DMS53 treated with DMSO at 0.1 percent for 48 hours (cell line): ENCODE results near the gene SREBF2.
"Not testable (repeated sequence)": the region's sequence is repeated elsewhere in the genome, so short reads cannot be mapped to it uniquely, and the experiment has no call there.

ENCODE experiments used
- DNase-seq: peaks from one replicate; lab custom pipeline; 2025; ENCODE audit not compliant: unreplicated experiment; lab: John Stamatoyannopoulos, UW

The SREBF2 gene

DNA sequence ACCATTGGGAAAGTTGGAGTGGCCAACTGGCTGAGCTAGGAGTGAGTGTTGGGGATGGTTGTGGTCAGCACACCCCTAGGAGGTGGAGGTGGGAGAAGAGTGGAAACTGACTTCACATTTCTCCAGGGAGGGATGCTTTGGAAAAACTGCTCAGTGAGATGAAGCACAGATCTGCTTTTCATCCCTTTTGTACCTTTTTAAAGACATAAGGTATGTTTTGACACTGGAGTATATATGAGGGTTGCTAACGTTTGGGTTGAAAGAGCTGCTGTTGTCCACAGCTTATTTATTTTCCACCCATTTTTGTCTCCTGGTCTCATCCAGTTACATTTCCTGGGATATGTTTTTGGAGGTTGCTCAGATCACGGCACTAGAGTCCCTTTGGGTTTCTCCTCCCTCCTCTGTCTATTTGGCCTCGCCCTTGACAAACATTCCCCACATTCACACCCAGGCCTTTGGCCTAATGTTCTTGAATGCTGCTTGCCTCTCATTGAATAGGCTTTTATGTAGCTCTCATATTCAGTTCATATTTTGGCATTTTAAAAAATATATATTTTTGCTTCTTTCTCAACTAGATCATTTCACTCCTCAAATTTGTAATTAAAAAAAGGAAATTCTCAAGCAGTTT, 8.3 kb downstream of the SREBF2 start:
- no peak for DNase-seq

DNA sequence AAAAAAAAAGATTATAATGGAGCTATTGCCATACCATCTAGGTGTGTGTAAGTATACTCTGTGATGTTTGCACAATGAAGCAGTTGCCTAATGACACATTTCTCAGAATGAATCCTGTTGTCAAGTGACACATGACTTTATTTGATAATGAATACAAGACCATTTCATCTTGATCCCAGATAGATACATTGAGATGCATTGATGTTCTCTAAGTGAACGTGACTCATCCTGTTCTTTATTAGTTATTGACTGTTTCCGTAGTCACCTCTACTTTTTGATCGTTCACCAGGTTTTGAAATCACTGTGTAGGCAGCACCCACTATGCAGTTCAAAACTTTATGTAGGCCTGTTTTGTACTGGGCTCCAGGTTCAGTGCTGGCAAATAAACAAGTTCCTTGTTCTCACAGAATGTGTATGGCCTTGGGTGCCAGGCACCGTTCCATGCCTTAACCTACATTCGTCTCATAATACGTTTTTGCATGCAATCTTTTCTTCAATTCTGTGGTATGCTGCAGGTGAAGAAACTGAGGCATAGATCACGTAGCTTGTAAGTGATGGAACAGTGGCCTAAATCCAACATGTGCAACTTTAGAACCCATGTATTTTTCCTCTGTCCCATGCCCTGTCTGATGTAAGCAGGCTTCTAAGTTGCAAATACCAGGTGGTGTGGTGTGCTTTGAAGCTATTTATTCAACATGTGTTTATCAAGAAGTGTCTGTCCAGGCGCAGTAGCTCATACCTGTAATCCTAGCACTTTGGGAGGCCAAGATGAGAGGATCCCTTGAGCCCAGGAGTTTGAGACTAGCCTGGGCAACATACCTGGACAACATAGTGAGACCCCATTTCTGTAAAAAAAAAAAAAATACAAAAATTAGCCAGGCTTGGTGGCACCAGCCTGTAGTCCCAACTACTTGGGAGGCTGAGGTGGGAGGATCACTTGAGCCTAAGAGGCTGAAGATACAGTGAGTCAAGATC, 10.4 kb downstream of the SREBF2 start:
- no peak for DNase-seq

DNA sequence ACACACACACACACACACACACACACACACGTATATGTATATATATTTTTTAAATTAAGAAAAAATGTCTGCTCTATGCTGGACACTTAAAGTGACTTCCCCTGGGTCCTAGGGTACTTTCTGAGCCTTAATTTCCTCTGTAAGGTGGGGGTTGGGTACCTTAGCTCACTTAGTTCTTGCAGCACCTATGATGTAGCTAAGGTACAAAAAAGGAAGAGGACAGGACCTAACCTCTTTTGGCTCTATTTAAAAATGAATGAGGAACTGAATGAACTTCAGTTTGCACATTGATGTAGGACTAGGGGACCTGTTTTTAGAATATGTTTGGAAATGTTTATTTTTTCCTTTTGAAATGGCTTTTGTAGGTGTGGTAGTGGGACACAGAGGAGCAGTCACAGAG, 11.1 kb downstream of the SREBF2 start:
- DNase-seq = no peak

DNA sequence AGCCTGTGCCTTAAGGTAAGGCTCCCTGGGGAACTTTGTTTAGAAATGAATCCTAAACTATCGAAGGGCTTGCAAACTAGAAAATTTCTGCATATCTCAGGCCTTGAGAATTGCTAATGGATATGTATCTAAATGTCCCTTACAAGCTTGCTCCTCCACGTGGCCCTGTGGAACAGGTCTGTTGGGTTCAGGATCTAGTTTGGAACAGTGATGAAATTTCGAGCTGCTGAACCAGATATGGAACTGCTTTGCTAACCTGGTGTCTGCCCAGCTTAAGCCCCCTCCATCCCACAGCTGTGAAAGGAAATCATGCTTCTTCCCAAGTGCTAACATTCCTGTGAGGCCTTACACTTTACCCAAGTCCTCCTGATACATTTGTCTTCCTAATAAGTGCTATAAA, 11.6 kb downstream of the SREBF2 start:
- DNase-seq = no peak

DNA sequence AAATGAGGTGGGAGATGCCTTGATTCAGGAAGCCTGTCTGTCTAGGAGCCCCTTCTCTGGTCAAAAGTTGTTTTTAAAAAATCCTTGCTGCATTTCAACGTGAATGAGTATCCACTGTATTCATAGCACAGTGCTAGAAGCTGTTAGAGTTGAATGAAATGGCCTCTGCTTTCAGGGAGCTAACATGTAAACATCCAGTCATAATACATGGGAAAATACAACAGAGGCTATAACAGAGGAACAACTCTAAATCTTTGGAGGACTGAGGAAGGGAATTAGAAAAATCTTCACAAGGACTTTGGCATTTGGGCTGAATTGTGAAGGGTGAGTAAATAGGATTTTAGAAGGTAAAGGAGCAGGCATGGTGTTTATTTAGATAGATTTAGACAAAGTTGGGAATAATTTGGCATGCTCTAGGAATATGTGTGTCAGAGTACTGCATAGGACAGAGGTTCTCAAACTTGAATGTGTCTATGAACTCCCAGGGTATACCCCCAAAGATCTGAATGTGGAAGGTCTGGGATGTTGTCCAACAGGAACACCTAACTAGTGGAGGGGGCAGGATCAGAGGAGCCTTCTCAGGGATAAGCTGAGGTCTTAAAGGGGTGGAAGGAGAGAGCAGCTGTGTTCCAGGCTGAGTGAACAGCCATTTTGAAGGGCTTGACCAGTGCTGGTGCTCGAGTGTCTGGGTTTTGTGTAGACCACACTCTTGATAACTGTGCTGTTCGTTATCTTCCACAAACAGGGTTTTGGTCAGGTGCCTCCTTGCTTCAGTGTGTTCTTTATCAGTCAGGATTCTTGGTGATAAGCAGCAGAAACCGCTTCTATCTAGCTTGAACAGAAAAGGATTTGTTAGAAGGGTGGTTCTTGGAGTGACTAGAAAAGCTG, 12.7 kb downstream of the SREBF2 start:
- DNase-seq = no peak

DNA sequence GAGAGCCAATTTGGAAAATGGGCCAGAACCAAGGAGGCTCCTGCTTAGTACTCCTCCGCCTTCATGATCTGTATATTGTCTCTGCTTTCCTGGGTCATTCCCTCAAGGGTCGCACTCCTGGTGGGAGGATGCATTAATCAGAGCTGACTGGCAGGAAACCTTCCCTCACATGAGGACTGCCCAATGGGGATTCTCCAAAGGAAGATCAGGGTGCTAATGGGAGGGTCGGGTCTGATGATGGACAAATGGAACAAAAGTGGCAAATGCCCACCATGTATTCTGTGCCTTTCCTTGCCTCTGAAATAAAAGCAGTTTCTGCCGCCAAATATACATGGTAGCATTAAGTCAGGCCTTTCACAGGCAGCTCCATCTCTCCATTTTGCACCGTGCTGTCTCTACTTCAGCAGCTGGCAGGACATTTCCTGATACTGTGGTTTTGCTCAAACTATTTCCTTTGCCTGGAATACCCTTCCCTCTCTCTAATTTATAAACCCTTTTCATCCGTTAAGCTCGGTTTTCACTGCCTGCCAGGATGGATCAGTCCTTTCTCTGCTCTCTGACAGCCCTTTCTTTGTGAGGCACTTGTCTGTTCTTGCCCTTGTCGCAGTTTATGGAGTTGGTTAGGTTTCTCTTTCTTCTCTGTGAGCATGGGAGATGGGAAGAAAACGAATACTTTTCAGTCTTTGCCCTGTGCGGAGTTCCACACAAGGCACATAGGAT, 13.5 kb downstream of the SREBF2 start:
- no peak for DNase-seq

DNA sequence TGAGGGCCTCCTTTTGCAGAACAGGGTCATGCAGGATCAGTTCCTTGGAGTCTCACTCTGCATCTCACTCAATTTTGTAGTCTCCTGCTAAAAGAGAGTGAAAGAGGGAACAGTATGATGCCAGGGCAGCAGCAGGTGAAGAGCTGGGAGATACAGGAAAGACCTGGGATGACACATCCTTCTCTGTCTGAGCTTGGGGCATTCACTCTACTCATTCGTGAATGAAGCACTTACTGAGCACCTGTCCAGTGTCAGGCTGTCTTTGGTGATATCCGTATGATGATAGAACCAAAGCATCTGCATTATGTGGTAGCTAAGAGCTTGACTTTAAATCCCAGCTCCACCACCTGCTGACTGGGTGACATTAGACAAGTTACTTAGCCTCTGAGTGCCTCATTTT, 14.4 kb downstream of the SREBF2 start:
- no peak for DNase-seq

DNA sequence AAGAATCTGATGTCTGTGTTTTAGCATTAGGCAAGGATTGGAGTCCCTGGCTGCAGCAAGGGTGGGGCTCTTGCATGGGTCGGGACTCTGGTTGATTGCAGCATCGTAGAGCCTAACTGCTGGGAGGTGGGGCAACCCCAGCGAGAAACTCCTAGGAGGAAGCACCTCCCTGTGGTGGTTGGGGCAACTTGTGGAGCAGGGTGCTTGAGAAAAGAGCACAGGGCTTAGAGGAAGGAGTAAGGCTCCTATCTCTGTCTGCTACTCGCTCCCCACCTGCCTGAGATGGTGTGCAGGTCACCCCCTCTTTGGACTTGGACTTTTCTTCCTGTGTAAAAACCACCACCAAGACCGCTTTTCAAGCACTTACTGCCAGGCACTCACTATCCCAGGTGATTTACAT, 15.6 kb downstream of the SREBF2 start:
- DNase-seq = no peak

DNA sequence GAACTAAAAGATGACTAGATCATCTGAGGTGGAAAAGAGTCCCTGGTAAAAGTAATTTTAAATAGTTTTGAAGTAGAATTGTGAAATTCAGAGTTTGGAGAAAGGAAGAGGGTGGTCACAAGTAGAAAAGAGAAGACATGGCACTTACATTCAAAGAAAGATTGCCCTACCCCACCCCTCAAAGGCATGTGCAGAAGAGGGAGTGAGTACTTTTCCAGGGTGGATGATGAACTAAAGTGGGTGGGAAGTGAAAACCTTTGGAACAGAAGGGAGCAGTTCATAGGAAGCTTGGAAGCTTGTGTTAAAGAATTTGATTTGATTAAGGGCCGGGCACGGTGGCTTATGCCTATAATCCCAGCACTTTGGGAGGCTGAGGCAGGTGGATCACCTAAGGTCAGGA, 23.6 kb downstream of the SREBF2 start:
- no peak for DNase-seq

DNA sequence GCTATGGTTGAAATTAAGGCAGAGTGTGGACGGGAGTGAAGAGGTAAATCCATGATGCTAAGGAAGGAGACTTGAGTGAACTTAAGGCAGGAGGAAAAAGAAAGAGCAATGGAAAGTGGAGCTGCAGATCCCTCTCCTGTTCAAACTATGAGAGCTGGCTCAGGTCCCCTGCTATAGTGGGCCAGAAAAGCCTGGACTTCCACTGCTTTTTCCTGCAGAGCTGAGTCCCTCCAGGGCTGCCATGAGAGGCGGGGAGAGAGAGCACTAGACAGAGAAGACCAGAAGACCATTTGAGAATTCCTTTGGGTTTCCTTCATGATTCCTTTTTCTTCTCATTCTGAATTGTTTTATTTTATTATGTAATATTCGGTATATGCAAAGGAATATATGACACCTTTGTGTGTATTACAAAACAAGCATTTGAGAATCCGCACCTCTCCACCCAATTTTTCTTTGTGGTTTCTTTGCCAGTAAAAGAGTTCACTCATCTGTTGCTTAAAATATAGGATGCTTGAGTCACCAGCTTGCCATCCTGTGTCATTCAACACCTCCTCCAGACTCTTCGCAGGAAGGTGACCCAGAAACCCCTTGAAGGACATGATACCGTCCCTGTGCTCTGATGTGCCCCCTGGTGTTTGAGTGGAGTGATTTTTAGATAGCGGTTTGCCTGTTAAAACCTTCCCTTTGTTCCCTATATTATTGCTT, 24.4 kb downstream of the SREBF2 start:
- DNase-seq = no peak

DNA sequence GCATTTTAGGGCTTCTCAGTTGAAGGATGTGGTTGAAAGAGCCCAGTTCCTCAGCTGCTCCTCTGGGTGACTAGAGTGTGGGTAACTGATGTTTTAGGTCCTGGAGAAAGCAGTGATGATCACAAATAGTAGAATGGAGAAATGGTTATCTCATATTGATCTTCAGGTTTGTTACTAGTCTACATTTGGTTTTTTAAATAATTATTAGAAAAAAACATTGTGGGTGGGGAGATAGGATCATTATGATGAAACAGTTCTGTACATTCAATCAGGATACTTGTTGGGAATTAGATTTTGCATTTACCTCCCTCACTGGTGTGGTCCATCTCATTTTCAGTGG, 24.9 kb downstream of the SREBF2 start:
- DNase-seq = no peak

DNA sequence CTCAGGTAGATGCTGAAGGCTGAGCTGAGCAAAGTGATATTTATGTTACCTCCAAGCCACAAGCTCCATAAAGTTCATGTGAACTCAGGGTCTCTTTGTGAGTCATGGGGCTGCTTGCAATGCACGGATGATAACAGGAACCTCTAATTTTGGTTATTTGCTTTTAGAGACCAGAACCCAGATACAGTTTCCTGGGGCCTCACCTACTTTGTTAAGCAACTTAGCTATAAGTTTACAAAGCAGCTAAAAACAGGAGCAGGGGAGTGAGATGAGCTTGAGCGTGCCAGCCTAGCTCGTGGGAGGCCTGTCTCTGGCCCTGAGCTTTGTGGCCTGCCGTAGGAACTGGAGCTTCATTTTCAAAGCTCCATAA, 29.2 kb downstream of the SREBF2 start:
- no peak for DNase-seq

DNA sequence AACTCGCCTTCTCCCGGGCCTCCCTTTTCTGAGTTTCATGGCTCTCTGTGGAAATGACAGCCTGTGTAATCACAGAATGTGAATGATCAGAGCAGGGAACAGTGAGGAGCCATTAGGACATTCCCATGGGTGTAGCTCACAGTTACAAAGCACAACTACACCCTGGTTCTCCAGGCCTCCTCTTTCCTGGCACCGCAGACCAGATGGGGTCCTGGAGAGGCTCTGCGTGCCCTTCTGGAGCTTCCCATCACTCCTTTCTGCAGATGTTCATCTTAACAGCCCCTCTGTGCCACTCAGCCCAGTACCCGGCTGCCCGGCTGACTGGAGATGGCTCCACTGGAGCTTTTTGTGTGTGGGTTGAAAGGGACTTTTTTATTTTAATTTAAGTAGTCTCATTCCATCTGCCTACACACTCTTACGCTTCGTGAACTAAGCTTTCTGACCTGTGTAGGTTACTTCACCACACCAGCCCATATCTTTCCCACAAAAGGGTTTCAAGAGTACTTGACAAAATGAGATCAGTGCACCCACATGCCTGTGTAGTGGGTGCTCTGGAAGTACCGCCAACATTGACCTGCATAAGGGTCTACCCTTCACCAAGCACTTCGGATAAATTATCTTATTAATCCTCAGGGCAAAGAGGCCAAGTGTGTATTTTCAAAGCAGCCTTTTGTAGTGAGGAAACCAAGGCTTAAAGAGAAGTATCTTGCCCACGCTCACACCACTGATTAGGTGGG, 29.8 kb downstream of the SREBF2 start:
- no peak for DNase-seq

DNA sequence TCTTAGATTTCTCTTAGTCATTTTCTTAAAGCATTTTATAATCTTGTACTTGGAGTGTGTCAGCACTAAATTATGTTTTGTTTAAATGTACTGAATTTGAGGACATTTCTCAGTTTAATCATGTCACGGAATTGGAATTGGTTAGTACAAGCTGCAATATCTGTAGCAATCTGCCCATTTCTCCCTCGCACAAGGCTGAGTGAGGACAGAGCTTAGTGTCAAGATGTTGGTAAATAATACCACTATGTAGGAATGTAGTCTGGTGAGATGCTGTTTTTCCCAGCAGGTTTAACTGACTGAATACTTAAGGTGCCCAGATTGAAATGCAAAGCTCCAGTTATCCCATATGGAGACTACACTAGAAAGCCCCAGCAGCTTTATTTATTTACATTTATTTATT, 30.6 kb downstream of the SREBF2 start:
- DNase-seq = no peak

DNA sequence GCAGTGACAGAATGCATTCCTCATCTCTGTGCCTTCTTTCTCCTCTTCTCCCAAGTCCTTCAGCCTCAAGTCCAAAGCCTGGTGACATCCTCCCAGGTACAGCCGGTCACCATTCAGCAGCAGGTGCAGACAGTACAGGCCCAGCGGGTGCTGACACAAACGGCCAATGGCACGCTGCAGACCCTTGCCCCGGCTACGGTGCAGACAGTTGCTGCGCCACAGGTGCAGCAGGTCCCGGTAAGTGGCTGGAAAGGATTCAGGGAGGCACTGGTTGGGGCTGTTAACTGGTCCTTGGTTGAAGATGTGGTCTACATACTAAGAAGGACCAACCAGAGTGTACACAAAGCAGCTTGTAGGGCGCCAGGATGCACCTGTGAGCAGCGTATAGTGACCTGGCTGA, 35.7 kb downstream of the SREBF2 start:
- no peak for DNase-seq

DNA sequence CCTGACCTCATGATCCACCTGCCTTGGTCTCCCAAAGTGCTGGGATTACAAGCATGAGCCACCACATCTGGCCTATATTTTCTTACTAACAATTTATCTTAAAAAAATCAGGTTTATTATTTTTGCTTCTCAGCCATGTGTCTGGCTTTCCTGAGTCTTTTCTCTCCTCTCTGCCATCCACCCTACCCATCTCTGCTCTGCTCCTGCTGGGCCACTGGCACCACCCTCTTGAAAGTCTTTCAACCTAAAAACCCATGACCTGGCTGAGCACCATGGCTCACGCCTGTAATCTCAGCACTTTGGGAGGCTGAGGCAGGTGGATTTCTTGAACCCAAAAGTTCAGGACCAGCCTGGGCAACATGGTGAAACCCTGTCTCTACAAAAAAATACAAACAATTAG, 37.2 kb downstream of the SREBF2 start:
- not testable (repeated sequence) for DNase-seq

DNA sequence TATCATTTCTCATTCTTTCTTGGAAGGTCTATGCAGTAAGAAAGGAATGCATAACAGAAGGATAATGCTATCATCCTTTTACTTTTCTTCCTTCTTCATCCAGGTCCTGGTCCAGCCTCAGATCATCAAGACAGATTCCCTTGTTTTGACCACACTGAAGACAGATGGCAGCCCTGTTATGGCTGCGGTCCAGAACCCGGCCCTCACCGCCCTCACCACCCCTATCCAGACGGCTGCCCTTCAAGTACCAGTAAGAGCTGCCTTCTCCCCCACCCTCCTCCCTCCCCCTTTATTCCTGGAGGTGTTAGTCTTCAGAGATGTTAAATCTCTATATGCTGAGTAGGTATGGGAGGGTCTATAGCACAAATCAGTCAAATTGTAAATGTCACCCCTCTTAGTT, 37.9 kb downstream of the SREBF2 start:
- no peak for DNase-seq

DNA sequence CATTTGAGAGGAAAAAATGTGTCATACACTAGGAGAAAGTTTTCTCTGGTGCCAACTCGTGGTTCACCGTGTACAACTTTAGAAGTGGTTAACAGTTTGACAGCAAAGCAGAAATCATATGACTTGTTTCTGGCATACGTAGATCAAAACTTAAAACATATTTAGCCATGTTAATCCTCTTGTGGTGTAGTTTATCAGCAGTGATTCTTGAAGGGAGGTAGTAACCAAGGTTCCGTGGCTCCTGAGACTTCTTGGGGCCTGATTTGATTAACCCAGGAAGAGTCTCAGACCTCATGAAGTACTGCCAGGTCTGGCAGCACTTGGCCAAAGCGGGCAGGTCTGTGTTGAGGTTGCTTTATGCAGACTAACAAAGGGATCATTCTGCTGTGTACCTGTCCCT, 40.5 kb downstream of the SREBF2 start:
- no peak for DNase-seq

DNA sequence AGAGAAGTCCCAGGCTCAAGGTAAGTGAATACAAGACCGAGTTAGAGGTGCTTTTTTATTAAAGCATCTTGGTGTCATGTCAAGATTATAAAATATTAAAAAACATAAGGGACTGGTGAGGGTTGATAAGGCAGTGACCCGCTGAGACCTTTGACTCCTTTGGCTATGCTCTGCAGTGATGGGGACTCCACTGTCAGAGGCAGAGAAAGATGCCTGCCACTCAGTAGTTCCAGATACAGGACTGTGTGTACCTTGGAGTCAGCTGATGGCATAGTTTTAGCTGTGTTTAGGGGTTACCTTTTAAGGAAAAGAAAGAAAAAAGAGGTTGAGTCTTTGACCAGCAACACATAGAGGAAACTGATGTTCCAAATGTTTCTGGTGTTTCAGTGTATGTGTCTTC, 41.2 kb downstream of the SREBF2 start:
- no peak for DNase-seq
